Ishikawa (cell line): ENCODE data around the gene UHRF1.

Experiments
- CEBPB ChIP-seq: IDR thresholded peaks from 2 replicates; pipeline ENCODE4 v1.6.1; 2012
- CREB1 ChIP-seq: IDR thresholded peaks from 2 replicates; pipeline ENCODE4 v1.6.1; 2012; ENCODE audit warnings: low read depth
- EGR1 ChIP-seq: IDR thresholded peaks from 2 replicates; pipeline ENCODE4 v1.6.1; 2012
- EP300 ChIP-seq: IDR thresholded peaks from 2 replicates; pipeline ENCODE4 v1.6.1; 2012; ENCODE audit warnings: borderline replicate concordance
- FOXM1 ChIP-seq: IDR thresholded peaks from 2 replicates; pipeline ENCODE4 v1.6.1; 2012; ENCODE audit warnings: low read depth, borderline replicate concordance
- MAX ChIP-seq: IDR thresholded peaks from 2 replicates; pipeline ENCODE4 v1.6.1; 2012
- NFIC ChIP-seq: IDR thresholded peaks from 2 replicates; pipeline ENCODE4 v1.6.1; 2012
- TAF1 ChIP-seq: IDR thresholded peaks from 2 replicates; pipeline ENCODE4 v1.6.1; 2012; ENCODE audit warnings: low read depth, mild to moderate bottlenecking
- TCF12 ChIP-seq: IDR thresholded peaks from 2 replicates; pipeline ENCODE4 v1.6.1; 2012; ENCODE audit warnings: low read depth
- TEAD4 ChIP-seq: IDR thresholded peaks from 2 replicates; pipeline ENCODE4 v1.6.1; 2012
- USF1 ChIP-seq: IDR thresholded peaks from 2 replicates; pipeline ENCODE4 v1.6.1; 2012
- YY1 ChIP-seq: IDR thresholded peaks from 2 replicates; pipeline ENCODE4 v1.6.1; 2012; ENCODE audit warnings: low read depth
- ZBTB7A ChIP-seq: IDR thresholded peaks from 2 replicates; pipeline ENCODE4 v1.6.1; 2012; ENCODE audit warnings: low read depth
- TF ChIP-seq, protein P1 (sequence below): IDR thresholded peaks from 2 replicates; pipeline ENCODE4 v1.6.1; 2012; ENCODE audit warnings: low read depth, mild to moderate bottlenecking

The UHRF1 gene

GRCh38 chr19:4909156-4909896 is at the start of gene UHRF1:
TSS of gene UHRF1 (plus strand) at chr19:4909501. CDS start at chr19:4910886, 1,385 bp downstream.
- peak; percentile 45; the same call in 1 of the 2 replicates for TF ChIP-seq MAX
- no peak for TF ChIP-seq TCF12
- no peak for TF ChIP-seq YY1
- peak; percentile 94 for TF ChIP-seq ZBTB7A
- TF ChIP-seq TAF1: peak; percentile 88
- TF ChIP-seq EGR1: peak; percentile 47

GRCh38 chr19:4859697-4860096 is 49.6 kb upstream of the UHRF1 start:
- no peak for TF ChIP-seq CEBPB

DNA sequence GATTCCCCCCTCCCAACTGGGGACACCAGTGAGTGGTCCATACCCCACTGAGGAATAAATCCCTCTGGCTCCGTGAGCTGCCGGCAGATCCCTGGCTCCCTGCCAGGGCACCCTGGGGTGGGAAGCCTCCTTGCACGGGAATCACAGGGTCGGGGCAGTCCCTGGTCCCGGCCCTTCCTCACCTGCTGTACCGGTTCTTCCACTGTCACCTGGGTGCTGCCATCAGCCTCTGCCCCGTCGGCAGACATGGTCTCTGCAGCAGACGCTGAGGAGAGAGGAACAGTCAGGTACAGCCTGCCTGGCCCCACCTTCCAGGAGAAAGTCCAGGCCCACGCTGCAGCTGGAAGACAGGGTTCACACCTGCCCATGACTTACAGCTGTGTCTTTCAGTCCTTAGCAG is 48.2 kb upstream of the UHRF1 start:
- 0 out of 2 replicates have a peak, but pooled peaks have one; percentile 39 for TF ChIP-seq EP300
- 0 out of 2 replicates have a peak, but pooled peaks have one; percentile 29 for TF ChIP-seq ZBTB7A
- TF ChIP-seq, protein P1, sequence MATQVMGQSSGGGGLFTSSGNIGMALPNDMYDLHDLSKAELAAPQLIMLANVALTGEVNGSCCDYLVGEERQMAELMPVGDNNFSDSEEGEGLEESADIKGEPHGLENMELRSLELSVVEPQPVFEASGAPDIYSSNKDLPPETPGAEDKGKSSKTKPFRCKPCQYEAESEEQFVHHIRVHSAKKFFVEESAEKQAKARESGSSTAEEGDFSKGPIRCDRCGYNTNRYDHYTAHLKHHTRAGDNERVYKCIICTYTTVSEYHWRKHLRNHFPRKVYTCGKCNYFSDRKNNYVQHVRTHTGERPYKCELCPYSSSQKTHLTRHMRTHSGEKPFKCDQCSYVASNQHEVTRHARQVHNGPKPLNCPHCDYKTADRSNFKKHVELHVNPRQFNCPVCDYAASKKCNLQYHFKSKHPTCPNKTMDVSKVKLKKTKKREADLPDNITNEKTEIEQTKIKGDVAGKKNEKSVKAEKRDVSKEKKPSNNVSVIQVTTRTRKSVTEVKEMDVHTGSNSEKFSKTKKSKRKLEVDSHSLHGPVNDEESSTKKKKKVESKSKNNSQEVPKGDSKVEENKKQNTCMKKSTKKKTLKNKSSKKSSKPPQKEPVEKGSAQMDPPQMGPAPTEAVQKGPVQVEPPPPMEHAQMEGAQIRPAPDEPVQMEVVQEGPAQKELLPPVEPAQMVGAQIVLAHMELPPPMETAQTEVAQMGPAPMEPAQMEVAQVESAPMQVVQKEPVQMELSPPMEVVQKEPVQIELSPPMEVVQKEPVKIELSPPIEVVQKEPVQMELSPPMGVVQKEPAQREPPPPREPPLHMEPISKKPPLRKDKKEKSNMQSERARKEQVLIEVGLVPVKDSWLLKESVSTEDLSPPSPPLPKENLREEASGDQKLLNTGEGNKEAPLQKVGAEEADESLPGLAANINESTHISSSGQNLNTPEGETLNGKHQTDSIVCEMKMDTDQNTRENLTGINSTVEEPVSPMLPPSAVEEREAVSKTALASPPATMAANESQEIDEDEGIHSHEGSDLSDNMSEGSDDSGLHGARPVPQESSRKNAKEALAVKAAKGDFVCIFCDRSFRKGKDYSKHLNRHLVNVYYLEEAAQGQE: no peak
- TF ChIP-seq YY1: peak; percentile 54; the same call in 1 of the 2 replicates
- TF ChIP-seq EGR1: no peak
- no peak for TF ChIP-seq USF1
- TF ChIP-seq CEBPB: no peak
- 0 out of 2 replicates have a peak, but pooled peaks have one; percentile 3 for TF ChIP-seq TEAD4
- TF ChIP-seq TCF12: peak; percentile 71
- no peak for TF ChIP-seq FOXM1
- peak; percentile 95 for TF ChIP-seq NFIC
- peak; percentile 58 for TF ChIP-seq MAX

- TF ChIP-seq TCF12 (no peak), ZBTB7A (no peak; the same call in 1 of the 2 replicates), USF1 (no peak), FOXM1 (no peak), TEAD4 (no peak), NFIC (no peak), TAF1 (no peak), EP300 (no peak)
Observed at GRCh38 chr19:4866595-4867424, 42.5 kb upstream of the UHRF1 start.

DNA sequence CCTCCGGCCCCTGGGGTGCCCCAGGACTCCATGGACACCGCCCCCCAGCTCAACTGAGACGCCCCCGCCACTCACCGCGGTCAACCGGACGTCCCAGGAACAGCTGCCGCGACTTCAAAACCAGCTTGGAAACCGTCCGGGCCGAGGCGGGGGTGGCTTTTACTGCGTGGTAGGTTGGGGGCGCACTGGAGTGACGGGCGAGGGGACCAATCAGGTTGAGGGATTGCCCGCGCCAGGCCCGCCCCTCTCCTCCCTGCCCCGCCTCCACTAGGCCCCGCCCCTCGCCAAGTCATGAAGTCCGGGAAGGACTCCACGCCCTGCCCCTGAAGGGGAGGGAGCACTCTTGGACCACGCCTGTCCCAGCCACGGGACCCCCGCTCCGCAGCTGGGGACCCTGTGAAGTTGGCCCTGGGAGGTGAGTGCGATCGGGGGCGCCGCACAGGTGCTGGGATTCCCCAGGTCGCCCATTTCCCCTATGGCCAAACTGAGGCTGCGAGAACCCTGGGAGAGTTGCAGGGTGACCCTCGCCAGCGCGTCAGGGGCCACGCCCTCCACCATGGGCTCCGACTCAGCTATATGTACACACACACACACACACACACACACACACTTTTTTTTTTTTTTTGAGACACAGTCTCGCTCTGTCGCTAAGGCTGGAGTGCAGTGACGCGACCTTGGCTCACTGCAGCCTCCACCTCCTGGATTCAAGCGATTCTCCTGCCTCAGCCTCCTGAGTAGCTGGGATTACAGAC is 41.6 kb upstream of the UHRF1 start, which contains the start of gene PLIN3:
Gene PLIN3, minus strand, starts transcription at position 134 of the 752 bp plus-strand sequence. CDS start 6,273 bp downstream, outside the sequence.
- TF ChIP-seq TEAD4: no peak
- TF ChIP-seq FOXM1: no peak
- no peak for TF ChIP-seq EP300
- no peak for TF ChIP-seq USF1
- TF ChIP-seq TAF1: 0 out of 2 replicates have a peak, but pooled peaks have one; percentile 25
- no peak for TF ChIP-seq CEBPB
- peak; percentile 75 for TF ChIP-seq EGR1
- TF ChIP-seq YY1: no peak
- no peak for TF ChIP-seq TCF12
- peak; percentile 52; the same call in 1 of the 2 replicates for TF ChIP-seq MAX

DNA sequence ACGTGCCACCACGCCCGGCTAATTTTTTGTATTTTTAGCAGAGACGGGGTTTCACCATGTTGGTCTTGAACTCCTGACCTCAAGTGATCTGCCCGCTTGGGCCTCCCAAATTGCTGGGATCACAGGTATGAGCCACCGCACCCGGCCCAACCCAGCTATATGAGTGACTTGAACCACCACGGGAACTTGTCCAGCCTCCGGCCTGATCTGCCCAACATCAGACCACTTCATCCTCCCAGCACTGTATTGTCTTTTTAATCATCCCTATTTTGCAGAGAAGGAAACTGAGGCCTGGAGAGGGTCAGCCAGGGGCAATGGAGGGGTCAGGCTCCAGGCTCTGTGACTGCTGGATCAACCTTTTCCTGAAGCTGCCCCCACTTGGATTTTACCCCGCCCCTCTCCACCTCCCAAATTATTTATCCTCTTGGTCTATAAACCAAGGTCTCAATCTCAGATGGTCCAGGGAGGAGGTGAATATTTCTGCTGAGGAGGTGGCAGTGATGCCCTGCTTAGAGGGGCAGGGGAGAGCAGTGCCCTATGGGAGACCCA is 40.9 kb upstream of the UHRF1 start:
- TF ChIP-seq CREB1 (no peak), YY1 (no peak), EP300 (no peak), TAF1 (no peak), MAX (no peak), CEBPB (no peak)
